ENCODE measurements around the gene DYNLT1.
"Not testable (repeated sequence)": the region's sequence is repeated elsewhere in the genome, so short reads cannot be mapped to it uniquely, and the experiment has no call there.

The DYNLT1 gene

DNA sequence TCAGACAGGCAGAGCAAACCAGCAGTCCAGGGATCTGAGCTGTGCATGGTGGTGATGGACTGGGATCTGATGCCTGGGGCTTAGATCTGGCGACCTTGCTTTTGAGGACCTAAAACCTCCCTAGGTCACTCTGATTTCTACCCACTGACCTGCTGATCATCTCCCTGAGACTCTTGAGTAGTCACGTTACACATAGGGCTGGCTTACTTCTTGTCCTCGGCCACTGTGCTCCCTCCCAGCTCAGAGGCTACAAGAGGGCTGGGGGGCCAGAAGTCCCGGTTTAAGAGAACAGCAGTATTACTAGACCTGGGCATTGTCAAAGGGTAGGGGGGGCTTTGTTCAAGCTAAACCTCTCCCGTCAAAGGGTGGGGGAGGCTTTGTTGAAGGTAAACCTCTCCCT lies 5.5 kb downstream of the DYNLT1 start:
- no peak for DNase-seq

DNA sequence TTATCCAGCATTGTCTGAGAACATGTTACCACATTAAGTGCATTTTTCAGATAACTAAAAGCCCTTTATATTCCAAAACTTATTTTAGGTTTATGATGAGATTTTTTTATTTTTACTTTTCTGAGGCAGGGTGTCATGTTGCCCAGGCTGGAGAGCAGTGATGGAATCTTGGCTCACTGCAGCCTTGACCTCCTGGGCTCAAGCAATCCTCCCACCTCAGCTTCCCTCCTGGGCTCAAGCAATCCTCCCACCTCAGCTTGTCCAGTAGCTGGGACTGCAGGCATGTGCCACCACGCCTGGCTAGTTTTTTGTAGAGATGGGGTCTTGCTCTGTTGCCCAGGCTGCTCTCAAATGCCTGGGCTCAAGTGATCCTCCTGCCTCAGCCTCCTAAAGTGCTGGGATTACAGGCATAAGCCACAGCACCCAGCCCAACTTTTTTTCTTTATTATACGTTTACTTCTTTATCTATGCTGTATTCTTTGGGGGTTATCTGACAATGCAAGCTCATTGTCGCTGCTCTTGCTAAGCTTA lies 6.2 kb downstream of the DYNLT1 start:
- no peak for DNase-seq

DNA sequence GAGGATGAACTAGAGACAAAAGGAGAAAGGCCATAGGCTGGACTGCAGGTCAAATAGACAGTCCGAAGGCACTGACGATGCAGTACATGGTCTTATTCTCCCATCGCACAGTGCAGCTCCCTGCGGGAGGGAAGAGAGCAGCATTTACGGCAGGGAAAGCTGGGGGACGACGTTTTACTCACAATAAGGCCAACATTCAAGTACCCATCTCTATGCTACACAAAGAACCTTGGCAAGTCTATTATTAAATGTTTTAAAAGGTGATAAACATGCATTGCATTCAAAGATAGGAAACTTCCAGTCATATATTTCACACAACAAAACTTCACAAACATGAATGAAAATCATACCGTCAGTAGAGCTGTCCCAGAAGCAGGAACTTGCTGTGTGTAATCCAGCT lies 7.8 kb downstream of the DYNLT1 start:
- no peak for DNase-seq

DNA sequence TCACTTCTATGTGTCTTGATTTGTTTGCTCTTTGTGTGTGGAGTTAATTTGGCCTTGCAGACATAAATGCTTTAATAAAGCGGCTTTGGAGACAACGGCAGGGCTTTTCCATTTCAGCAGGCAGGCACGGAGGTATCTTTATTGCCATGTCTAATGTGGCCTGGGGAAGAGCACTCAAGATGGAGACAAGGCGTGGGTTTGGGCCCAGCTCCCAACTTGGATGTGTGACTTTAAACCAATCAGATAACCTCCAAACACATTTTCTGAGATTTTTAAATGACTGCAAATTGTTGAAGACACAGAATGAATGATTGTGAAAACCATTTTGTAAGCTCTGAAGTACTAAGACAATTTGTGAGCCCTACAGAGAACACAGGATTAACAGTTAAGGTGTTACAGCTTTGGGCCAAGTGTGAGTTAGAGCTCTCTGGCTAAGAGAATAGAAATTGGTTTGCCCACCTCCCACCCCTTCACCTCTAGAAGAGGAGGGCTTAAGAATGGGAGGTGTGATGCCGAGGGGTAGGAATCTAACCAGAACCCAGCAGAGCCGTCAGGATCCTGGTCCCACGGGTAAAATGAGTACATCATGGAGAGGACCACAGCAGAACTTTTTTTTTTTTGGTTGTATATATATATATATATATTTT lies 9.0 kb downstream of the DYNLT1 start:
- no peak for DNase-seq

DNA sequence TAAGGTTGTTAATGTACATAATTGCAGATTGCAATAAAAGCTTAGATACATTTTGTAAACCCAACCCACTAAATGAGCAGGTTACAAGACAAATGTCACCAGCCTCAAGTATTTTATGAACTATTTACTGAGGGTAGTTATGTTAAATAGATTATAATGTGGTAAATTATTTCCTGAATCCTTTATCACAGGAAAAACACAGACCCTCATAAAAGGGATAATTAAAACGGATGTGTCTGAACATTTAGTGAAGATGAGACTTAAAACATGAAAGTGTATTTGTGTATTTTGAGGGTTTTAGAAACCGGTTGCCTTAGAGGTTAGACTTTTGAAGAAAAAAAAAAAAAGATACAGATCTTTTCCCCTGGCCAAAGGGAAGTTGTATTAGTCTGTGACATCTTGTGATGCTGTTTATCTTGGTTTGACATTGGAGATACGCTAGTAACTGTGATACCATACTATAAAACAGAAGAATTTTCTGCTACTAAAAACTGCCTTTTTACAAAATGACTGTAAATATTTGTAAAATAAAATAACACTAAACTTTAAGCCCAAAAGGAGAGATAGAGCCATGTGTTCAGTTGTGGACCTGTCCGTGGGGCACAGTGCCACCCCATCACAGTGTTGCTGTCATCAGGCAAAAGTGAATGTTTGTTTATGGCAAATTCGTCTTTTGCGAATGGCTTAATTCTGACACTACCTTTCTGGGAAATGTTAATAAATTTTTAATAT lies 9.7 kb downstream of the DYNLT1 start:
- DNase-seq: no peak

DNA sequence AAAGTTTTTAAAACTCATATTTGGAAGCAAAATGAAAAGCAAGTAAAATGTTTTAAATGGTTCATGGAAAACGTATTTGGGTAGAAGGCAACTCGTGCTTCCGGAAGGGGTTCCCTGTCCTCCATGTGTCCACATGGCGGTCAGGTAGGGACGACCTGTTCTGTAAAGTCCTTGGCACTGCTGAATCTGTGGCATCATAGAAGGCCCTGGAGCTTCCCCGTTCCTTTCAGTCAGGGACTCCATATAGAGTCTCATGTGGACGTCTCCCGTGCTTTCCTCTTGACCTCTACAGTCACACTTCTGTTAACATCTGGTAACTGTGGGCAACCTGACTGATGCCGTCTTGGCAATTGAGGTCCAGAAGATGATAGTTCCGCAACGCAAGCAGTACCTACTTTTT lies 11.4 kb downstream of the DYNLT1 start:
- no peak for DNase-seq

DNA sequence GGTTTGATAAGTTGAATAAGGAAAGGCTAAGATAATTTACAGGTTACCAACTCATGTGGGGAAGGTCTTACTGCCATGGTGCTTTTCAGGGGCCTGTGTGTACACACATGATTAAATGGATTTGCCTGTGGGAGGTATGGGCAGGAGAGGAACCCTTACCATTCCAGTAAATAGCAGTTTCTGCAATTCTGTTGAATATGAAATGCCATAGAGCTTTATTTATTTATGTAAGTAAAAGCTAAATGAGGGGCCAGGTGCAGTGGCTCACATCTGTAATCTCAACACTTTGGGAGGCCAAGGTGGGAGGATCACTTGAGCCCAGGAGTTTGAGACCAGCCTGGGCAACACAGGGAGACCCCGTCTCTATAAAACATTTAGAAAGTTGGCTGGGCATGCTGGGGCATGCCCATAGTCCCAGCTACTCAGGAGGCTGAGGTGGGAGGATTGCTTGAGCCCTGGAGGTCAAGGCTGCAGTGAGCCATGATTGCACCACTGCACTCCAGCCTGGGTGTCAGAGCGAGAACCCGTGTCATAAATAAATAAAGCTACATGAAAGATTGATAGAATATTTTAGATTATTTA lies 11.9 kb downstream of the DYNLT1 start:
- not testable (repeated sequence) for DNase-seq

DNA sequence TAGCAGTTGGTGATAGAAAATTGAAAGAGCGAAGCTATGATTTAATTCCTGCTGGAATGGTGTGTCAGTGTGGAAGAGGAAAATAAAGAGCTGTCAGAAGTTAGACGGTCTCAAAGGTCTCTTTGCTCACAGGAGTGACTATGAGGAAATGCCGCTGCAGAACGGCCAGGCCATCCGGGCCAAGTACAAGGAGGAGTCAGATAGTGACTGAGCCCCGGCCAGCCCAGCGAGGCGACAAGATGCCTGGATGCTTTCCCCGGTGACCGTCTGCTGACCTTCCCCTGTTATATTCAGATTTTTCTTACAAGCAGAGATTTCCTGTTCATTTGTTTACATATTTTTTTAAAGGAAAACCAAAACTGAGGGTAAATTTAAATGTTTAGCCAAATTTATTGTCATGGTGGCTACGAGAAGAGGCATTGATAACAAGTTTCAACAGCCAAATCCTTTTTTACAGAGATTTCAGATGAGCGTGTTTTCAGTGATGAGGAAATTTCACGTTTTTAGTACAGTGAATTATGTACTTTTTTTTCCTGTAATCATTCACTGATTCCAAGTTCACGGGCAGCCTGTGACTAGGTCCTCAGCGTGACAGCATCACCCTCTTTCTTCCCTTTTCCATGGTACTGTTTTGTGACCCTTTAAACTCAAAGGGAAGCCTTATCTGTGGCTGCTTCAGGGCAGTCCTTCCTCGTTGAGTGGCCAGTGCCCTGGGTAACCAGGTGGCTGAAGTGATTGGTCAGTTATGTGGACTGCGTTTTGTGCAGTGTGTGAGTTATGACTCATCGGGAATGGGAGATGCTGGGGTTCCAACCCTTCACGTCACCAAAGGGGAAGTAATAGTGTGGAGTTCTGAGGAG lies 12.6 kb downstream of the DYNLT1 start:
- DNase-seq: no peak

DNA sequence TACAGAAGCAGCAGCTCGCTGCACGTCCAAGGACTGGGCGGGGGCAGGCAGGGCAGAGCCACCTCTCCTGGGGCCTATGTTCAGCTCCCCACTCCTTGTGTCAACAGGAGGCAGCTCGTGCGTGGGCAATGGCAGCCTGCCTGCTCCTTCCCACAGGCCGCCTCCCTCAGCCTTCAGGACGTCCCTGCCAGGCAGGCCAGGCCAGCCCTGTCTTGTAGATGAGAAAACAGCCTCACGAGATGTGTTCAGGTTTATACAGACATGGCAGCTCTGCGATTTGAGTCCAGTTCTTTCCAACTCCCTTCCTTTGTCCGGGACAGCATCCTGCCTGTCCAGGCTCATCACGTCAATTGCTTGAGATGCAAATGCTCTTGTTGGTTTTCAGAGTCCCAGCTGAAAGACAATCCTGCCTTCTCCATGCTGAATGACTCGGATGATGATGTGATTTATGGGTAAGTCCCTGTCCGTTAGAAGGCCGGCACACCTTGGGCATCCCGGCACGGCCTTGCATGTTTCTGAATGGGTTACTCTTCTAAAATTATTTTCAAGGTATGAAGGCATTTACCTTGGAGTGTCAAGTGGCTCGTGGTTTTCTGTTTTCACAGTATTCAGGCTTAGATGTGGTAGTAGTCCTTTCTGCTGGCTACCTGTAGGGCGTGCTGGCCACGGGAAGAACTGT lies 13.5 kb downstream of the DYNLT1 start:
- no peak for DNase-seq

DNA sequence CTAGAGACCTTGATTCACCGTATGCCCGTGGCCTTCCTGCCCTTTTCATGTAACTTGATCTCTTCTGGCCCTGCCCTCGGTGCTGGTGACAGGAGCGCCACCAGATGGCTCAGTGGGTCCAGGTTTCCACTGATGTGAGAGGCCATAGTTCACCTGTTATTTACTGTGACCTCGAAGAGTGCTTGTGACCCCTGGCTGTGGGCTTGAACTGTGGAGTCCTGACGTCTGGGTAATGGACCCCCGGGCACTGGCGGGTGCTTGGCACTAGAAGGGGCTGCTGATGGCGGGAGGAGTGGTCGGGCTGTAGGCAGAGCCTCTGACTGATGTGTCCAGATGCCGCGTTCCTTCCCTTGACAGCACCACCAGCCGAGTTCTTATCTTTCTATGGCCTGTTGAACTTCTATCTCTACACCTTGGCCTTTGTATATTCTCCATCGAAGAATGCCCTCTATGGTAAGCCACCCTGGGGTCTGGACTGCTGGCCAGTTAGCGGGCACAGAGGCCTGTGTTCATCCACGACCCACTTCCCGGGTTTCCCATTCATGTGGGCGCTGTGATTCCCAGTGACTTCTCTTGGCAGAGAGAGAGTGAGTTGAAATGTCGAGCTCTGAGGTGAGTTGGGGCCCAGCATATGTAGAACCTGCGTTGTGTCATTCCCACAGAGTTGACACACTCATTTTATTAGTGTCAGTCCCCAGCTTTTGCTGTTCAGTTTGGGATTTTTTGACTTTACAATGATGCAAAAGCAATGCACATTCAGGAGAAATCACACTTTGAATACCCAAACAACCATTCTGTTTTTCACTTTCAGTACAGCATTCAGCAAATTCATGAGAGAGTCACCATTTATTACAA lies 14.9 kb downstream of the DYNLT1 start:
- DNase-seq: no peak

DNA sequence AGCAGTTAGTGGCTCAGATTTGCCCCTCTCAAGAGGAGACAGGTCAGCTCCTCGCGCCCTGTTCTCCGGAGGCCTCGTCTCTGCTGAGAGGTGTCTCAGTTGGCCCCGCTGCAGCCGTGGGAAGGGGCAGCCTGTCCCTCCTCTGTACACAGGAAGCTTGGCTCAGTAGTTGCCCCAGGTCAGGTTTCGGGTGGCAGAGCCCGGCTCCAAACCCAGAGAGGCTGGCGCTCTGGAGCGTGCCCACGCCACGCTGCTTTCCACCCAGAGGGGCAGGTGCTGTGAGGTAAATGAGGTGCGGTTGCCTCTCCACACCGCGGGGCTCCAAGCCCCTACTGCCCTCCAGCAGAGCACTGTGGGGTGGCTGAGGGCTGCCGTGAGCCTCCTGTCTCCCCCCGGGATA lies 16.0 kb downstream of the DYNLT1 start:
- no peak for DNase-seq

DNA sequence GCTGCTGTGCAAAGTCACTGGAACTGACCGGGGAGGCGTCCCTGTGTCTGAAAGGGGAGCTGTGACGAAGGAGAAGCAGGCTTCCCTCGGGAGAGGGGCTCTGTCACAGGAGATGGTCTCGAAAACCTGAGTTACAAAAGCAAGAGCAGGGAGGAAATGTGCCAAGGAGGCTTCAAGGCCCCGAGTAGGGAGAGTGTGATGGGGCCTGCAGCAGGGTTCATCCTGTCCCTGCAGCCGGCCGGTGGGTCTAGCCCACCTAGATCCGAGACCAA lies 16.7 kb downstream of the DYNLT1 start:
- DNase-seq: no peak

DNA sequence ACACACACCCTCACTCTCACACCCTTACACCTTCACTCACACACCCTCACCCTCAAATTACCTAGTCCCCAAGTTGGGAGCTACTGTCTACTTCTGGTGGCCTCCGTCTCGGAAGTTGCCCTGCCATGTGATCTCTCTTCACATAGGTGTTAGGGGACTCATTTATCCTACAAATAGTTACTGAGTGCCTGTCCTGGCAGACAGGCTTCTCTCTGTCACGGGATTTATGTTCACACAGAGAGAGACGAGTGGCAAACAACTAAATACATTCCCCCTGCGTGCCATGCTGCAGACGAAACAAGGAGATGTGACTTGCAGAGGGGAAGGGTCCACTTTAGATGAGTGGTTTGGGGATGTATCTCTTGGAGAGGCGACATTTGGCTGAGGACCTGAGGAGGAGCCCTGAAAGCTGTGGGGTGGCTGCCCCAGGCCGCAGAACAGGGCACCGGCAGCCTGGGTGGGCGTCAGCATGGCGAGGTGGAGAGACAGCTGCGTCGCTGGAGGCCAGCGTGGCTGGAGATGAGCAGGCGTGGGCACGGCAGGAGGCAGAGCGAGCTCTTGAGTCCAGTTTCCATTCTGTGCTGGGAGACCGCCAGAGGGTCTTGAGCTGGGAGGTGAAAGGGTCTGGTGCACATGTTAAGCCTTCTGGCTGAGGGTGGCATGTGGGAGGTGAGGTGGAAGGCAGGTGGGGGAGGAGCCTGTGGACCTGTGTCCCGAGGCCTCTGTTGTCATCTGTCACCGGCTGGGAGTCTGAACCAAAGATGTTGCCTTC lies 17.2 kb downstream of the DYNLT1 start:
- DNase-seq: no peak

DNA sequence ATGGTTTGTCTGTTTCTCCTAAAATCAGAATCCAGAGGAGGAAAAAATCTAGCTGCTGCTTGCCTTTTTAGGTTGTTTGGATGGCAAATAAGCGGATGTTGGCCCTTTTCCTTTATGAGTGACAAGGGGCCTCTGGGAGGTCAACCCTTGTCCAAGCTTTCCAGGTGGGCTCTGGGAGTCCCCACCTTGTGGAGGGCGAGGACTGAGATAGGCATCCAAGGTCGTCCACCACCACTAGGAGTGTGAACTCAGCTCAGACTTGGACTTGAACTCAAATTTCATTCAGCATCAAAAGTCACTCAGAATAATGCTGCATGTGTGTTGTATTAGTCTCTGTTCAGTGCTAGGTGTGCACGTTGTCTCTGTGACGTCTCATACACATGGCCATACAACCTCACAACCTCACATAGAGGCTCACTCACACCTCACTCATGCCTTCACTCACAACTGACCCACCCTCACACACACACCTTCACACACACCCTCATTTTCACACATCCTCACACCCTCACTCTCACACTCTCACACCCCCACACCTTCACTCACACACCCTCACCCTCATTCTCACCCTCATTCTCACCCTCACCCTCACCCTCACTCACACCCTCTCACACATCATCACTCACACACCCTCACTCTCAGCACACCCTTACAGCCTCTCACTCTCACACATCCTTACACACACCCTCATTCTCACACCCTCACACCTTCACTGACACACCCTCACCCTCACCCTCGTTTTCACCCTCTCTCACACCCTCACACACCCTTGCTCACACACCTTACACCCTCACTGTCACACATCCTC lies 18.0 kb downstream of the DYNLT1 start:
- no peak for DNase-seq

DNA sequence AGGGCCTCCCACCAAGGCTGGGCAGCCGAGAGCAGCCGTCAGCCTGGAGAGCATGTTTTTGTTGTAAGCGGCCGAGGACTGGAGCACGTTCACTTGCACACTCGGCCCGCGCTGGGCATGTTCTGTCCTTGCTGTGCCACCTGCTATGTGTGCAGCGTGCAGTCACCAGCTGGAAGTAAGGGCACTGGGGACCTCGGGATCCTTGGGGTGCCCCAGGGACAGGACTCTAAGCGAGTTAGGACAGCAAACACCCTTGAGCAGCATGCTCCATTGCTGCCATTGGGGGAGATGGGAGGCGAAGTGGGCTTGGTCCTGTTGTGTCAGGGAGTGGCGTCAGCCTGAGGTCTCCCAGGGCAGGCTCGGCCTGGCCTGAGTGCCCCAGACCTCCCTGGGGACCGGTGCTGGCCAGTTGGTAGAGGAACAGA lies 18.6 kb downstream of the DYNLT1 start:
- DNase-seq: no peak

DNA sequence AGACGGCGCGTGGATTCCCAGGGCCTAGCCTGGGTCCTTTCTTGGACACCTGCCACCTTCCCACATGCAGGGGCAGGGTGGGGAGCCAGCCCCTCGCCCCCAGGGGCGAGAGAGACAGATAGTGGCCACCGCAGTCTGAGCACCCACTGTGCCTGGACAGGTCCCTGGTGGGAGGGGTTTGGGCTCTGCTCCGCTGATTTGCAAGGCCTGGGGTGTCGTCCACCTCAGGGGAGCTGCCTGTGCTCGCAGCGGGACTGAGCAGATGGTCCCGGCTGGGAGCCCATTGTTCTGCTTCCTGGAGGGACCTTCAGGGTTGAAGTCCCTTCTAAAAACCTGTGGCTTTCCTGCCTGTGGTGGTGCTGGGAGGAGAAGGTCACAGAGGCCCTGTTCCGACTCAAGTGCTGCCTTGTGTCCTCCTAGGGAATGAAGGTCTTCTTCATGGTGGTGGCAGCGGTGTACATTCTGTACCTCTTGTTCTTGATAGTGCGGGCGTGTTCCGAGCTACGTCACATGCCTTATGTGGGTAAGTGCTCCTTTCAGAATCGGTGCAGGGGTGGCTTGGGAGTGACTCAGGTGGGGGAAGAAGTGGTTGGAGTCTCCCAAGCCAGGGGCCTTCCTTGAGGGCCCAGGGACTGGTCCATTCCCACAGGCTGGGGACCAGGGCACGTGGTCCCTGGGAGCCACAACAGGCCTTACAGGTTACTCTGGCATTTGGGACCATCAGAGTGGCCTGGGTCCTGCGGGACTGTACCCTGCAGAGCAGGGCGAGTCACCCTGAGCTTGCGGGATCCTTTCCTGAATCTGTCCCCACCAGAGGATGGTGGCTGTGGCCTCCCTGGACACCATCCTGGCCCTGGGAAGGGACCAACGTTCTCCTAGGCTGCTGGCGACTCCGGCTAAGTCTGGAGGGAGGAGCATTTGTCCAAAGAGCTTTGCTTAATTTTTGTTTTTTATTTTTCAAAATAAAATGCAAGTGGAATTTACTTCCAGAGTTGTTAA lies 19.6 kb downstream of the DYNLT1 start:
- DNase-seq: no peak

DNA sequence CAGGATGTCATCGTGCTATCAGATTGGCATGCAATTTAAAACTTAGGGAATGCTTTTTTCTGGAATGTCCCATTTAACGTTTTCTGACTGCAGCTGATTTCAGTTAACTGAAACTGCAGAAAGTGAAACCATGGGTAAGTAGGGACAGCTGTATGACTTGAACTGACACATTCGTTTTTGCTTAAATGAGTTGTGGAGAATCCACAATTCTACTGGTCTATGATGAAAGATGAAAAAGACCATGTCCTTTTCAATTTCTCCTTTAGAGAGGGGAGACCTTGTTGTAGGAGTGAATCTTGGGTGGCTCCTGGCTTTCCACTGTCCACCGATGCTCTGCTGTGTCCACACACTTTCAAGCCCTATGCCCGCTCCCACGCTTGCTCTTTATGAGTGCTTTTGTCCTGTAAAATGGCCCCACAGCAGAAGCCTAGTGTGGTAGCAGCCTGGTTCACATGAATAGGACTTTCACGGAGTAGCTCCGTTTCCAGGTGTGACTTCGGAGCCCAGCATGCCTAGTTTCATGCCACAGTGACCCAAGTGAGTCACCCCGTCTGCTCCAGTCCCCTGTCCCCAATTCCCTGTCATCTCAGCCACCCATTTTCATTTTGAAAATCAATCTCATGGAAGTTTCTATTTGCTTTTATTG lies 21.9 kb downstream of the DYNLT1 start:
- peak; percentile 33 for DNase-seq
